HepG2 (cell line): Measurements from ENCODE around the gene RBM6.

Experiments used
- ARNTL ChIP-seq: sonication (generic); formaldehyde crosslinking; IDR thresholded peaks from 2 replicates; pipeline ENCODE4 v1.4.0; 2020; ENCODE audit warnings: mild to moderate bottlenecking, missing genetic modification reagents
- ONECUT2 ChIP-seq: sonication (generic); formaldehyde crosslinking; IDR thresholded peaks from 2 replicates; pipeline ENCODE4 v1.4.0; 2020; ENCODE audit warnings: missing genetic modification reagents
- RFX1 ChIP-seq: fragments of 450-650 bp; IDR thresholded peaks from 2 replicates; pipeline ENCODE4 v1.6.1; 2017
- WIZ ChIP-seq: sonication (generic); formaldehyde crosslinking; IDR thresholded peaks from 2 replicates; pipeline ENCODE4 v1.5.1; 2020; ENCODE audit warnings: mild to moderate bottlenecking, missing genetic modification reagents
- ZNF446 ChIP-seq: sonication (generic); formaldehyde crosslinking; IDR thresholded peaks from 2 replicates; pipeline ENCODE4 v1.5.0; 2020; ENCODE audit warnings: mild to moderate bottlenecking, missing genetic modification reagents

DNA sequence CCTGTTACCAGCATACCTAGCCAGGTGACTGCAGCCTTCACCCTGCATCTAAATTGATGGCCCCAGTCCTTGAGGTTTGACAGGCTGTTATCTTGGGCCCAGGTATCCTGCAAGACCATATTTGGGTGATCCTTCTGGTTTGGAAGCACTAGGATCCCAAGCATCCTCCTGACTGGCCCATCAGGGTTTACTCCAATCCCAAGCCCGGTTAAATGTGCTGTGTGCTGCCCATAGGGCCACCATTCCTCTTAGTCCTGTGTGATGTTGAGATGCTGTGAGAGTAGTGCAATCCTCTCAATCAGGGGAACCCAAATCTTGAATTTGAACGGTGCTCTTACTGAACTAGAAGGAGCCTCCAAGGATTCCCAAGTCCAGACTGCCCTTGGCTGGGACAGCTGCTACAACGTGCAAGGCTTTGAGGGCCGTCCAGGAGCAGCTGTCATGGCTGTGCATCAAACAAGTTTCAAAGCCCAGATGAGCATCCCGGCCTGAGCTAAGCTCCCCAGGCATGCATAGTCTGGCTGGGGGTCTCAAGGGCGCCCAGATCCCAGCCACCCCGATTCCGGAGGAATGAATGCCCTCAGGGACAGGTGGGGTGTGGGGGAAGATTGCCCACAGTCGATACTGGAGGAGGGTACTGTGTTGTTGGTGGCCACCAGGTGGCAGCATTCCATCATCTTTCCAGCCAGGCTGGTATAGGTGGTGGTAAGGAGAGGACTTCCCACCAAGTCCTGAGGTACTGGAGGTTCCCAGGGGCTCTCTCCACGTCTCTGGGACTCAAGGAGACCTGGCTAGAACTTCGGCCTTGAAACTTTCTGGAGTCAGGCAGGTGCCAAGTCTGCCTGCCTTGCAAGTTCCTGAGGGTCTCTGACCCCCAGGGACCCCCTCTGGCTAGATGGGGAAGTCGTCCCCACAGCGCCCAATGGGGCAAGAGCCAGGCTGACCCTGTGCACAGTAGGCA, 181.4 kb downstream of the RBM6 start:
- TF ChIP-seq ZNF446 (CRISPR knock-in tag) (no peak), WIZ (no peak), RFX1 (no peak), ONECUT2 (CRISPR knock-in tag) (no peak), ARNTL (CRISPR knock-in tag) (no peak)
